ENCODE measurements around the gene EIF3L.

EIF3L gene

GRCh38 chr22:37924386-37925065 lies 75.3 kb downstream of the EIF3L start:
- no CpG with 5 or more reads among the region's 18 CpGs for WGBS (ENCODE audit: extremely low coverage, insufficient coverage, insufficient read length)
- no peak overlapping the region for H3K18ac ChIP-seq (ENCODE audit: low read length)
- DNase-seq = no peak
- no peak overlapping the region for H2AK5ac ChIP-seq (ENCODE audit: low read length)
- no peaks in the 10 kb centered on the region for H3K79me1 ChIP-seq (ENCODE audit: low read length)
- H3K9me3 ChIP-seq (ENCODE audit: insufficient read depth, low read depth, low read length) = no peaks in the 10 kb centered on the region
- H3K4me3 ChIP-seq (ENCODE audit: low read depth, low read length) = no peak overlapping the region
- H3K23ac ChIP-seq (ENCODE audit: low read length) = no peak overlapping the region
- H2BK120ac ChIP-seq (ENCODE audit: insufficient read depth, low read length, poor library complexity) = no peak overlapping the region
- H4K91ac ChIP-seq (ENCODE audit: low read depth, low read length) = no peak overlapping the region
- no peak overlapping the region for H3K4me2 ChIP-seq (ENCODE audit: low read length)
- H4K8ac ChIP-seq (ENCODE audit: low read depth, low read length) = no peak overlapping the region
- H4K12ac ChIP-seq (ENCODE audit: low read depth, low read length) = no peak overlapping the region
- no peaks in the 10 kb centered on the region for H3K79me2 ChIP-seq (ENCODE audit: control insufficient read depth, insufficient read depth, low read length, poor library complexity)
- no peaks in the 10 kb centered on the region for H3K4me1 ChIP-seq (ENCODE audit: control insufficient read depth in 1 of 2, insufficient read depth in 2 of 2, low read length in 2 of 2)
- H2BK12ac ChIP-seq (ENCODE audit: low read length) = no peak overlapping the region
- H2AFZ ChIP-seq (ENCODE audit: insufficient read depth, low read length, poor library complexity) = no peak overlapping the region
- H3K9ac ChIP-seq (ENCODE audit: low read length) = no peak overlapping the region
- H3K27ac ChIP-seq (ENCODE audit: low read depth, low read length) = no peak overlapping the region
- H3K14ac ChIP-seq (ENCODE audit: low read length) = no peak overlapping the region
- H2BK5ac ChIP-seq (ENCODE audit: low read depth, low read length, poor library complexity) = no peak overlapping the region
- H3K4ac ChIP-seq (ENCODE audit: low read depth, low read length) = peak overlapping the region; percentile 8
- peaks cover 85 to 87% of the 10 kb centered on the region in 2 experiments for H3K36me3 ChIP-seq (ENCODE audit: control insufficient read depth in 1 of 2, insufficient read depth in 2 of 2, low read length in 2 of 2)
- H3K27me3 ChIP-seq (ENCODE audit: insufficient read depth, low read length) = no peaks in the 10 kb centered on the region

GRCh38 chr22:37925330-37925729 lies 76.1 kb downstream of the EIF3L start:
- Histone ChIP-seq H3K4me1 (ENCODE audit: control insufficient read depth in 1 of 2, insufficient read depth in 2 of 2, low read length in 2 of 2) (no peaks in the 10 kb centered on the region), H3K79me2 (ENCODE audit: control insufficient read depth, insufficient read depth, low read length, poor library complexity) (no peaks in the 10 kb centered on the region), H3K4ac (ENCODE audit: low read depth, low read length) (no peak overlapping the region), H3K27me3 (ENCODE audit: insufficient read depth, low read length) (no peaks in the 10 kb centered on the region), H3K23ac (ENCODE audit: low read length) (no peak overlapping the region), H2AFZ (ENCODE audit: insufficient read depth, low read length, poor library complexity) (no peak overlapping the region), H2BK12ac (ENCODE audit: low read length) (no peak overlapping the region), H3K4me2 (ENCODE audit: low read length) (no peak overlapping the region), H4K8ac (ENCODE audit: low read depth, low read length) (no peak overlapping the region), H4K12ac (ENCODE audit: low read depth, low read length) (no peak overlapping the region), H2AK5ac (ENCODE audit: low read length) (no peak overlapping the region), H2BK5ac (ENCODE audit: low read depth, low read length, poor library complexity) (no peak overlapping the region), H3K4me3 (ENCODE audit: low read depth, low read length) (no peak overlapping the region), H3K9me3 (ENCODE audit: insufficient read depth, low read depth, low read length) (no peaks in the 10 kb centered on the region), H3K27ac (ENCODE audit: low read depth, low read length) (no peak overlapping the region), H4K91ac (ENCODE audit: low read depth, low read length) (no peak overlapping the region), H3K79me1 (ENCODE audit: low read length) (no peaks in the 10 kb centered on the region), H3K18ac (ENCODE audit: low read length) (no peak overlapping the region), H3K14ac (ENCODE audit: low read length) (no peak overlapping the region), H2BK120ac (ENCODE audit: insufficient read depth, low read length, poor library complexity) (no peak overlapping the region), H3K36me3 (ENCODE audit: control insufficient read depth in 1 of 2, insufficient read depth in 2 of 2, low read length in 2 of 2) (peaks cover 87 to 88% of the 10 kb centered on the region in 2 experiments), H3K9ac (ENCODE audit: low read length) (no peak overlapping the region)
- DNase-seq = no peak
- WGBS (ENCODE audit: extremely low coverage, insufficient coverage, insufficient read length) = no CpG with 5 or more reads among the region's 3 CpGs

GRCh38 chr22:37925767-37926166 lies 76.5 kb downstream of the EIF3L start:
- no peaks in the 10 kb centered on the region for H3K79me1 ChIP-seq (ENCODE audit: low read length)
- H2AK5ac ChIP-seq (ENCODE audit: low read length) = no peak overlapping the region
- H2AFZ ChIP-seq (ENCODE audit: insufficient read depth, low read length, poor library complexity) = no peak overlapping the region
- no CpG with 5 or more reads among the region's 15 CpGs for WGBS (ENCODE audit: extremely low coverage, insufficient coverage, insufficient read length)
- H4K91ac ChIP-seq (ENCODE audit: low read depth, low read length) = no peak overlapping the region
- no peak for DNase-seq
- no peaks in the 10 kb centered on the region for H3K27me3 ChIP-seq (ENCODE audit: insufficient read depth, low read length)
- H3K27ac ChIP-seq (ENCODE audit: low read depth, low read length) = no peak overlapping the region
- H3K9ac ChIP-seq (ENCODE audit: low read length) = no peak overlapping the region
- no peak overlapping the region for H3K14ac ChIP-seq (ENCODE audit: low read length)
- H4K12ac ChIP-seq (ENCODE audit: low read depth, low read length) = no peak overlapping the region
- H2BK120ac ChIP-seq (ENCODE audit: insufficient read depth, low read length, poor library complexity) = no peak overlapping the region
- H3K79me2 ChIP-seq (ENCODE audit: control insufficient read depth, insufficient read depth, low read length, poor library complexity) = no peaks in the 10 kb centered on the region
- H3K4me2 ChIP-seq (ENCODE audit: low read length) = no peak overlapping the region
- no peak overlapping the region for H3K23ac ChIP-seq (ENCODE audit: low read length)
- no peak overlapping the region for H3K18ac ChIP-seq (ENCODE audit: low read length)
- no peak overlapping the region for H4K8ac ChIP-seq (ENCODE audit: low read depth, low read length)
- no peak overlapping the region for H2BK5ac ChIP-seq (ENCODE audit: low read depth, low read length, poor library complexity)
- no peak overlapping the region for H3K4me3 ChIP-seq (ENCODE audit: low read depth, low read length)
- no peaks in the 10 kb centered on the region for H3K9me3 ChIP-seq (ENCODE audit: insufficient read depth, low read depth, low read length)
- H3K4me1 ChIP-seq (ENCODE audit: control insufficient read depth in 1 of 2, insufficient read depth in 2 of 2, low read length in 2 of 2) = no peaks in the 10 kb centered on the region
- H2BK12ac ChIP-seq (ENCODE audit: low read length) = no peak overlapping the region
- H3K36me3 ChIP-seq (ENCODE audit: control insufficient read depth in 1 of 2, insufficient read depth in 2 of 2, low read length in 2 of 2) = peaks cover 88 to 91% of the 10 kb centered on the region in 2 experiments
- H3K4ac ChIP-seq (ENCODE audit: low read depth, low read length) = peak overlapping the region; percentile 2

GRCh38 chr22:37926358-37926757 lies 77.1 kb downstream of the EIF3L start:
- WGBS (ENCODE audit: extremely low coverage, insufficient coverage, insufficient read length) = no CpG with 5 or more reads among the region's 7 CpGs
- H4K91ac ChIP-seq (ENCODE audit: low read depth, low read length) = no peak overlapping the region
- H3K79me1 ChIP-seq (ENCODE audit: low read length) = no peaks in the 10 kb centered on the region
- no peaks in the 10 kb centered on the region for H3K27me3 ChIP-seq (ENCODE audit: insufficient read depth, low read length)
- no peak overlapping the region for H2BK5ac ChIP-seq (ENCODE audit: low read depth, low read length, poor library complexity)
- no peak overlapping the region for H4K12ac ChIP-seq (ENCODE audit: low read depth, low read length)
- H2BK120ac ChIP-seq (ENCODE audit: insufficient read depth, low read length, poor library complexity) = no peak overlapping the region
- no peak overlapping the region for H3K27ac ChIP-seq (ENCODE audit: low read depth, low read length)
- H3K14ac ChIP-seq (ENCODE audit: low read length) = no peak overlapping the region
- H3K79me2 ChIP-seq (ENCODE audit: control insufficient read depth, insufficient read depth, low read length, poor library complexity) = no peaks in the 10 kb centered on the region
- DNase-seq = no peak
- no peak overlapping the region for H2BK12ac ChIP-seq (ENCODE audit: low read length)
- H2AFZ ChIP-seq (ENCODE audit: insufficient read depth, low read length, poor library complexity) = no peak overlapping the region
- no peaks in the 10 kb centered on the region for H3K9me3 ChIP-seq (ENCODE audit: insufficient read depth, low read depth, low read length)
- H3K4ac ChIP-seq (ENCODE audit: low read depth, low read length) = no peak overlapping the region
- H3K4me1 ChIP-seq (ENCODE audit: control insufficient read depth in 1 of 2, insufficient read depth in 2 of 2, low read length in 2 of 2) = no peaks in the 10 kb centered on the region
- H3K4me3 ChIP-seq (ENCODE audit: low read depth, low read length) = no peak overlapping the region
- H2AK5ac ChIP-seq (ENCODE audit: low read length) = no peak overlapping the region
- no peak overlapping the region for H4K8ac ChIP-seq (ENCODE audit: low read depth, low read length)
- H3K23ac ChIP-seq (ENCODE audit: low read length) = no peak overlapping the region
- no peak overlapping the region for H3K9ac ChIP-seq (ENCODE audit: low read length)
- no peak overlapping the region for H3K4me2 ChIP-seq (ENCODE audit: low read length)
- no peak overlapping the region for H3K18ac ChIP-seq (ENCODE audit: low read length)
- H3K36me3 ChIP-seq (ENCODE audit: control insufficient read depth in 1 of 2, insufficient read depth in 2 of 2, low read length in 2 of 2) = peaks cover 90 to 91% of the 10 kb centered on the region in 2 experiments

All from trophoblast cell (in vitro differentiated cells and primary cell).